Loucy (cell line): ENCODE results near the gene NDUFAF3.

ENCODE experiments used
- EZH2phosphoT487 ChIP-seq: fragments of 200-600 bp; IDR thresholded peaks from 2 replicates; pipeline ENCODE4 v1.6.1; 2018; ENCODE audit warnings: antibody characterized with exemption, mild to moderate bottlenecking, moderate library complexity, borderline replicate concordance
- TF ChIP-seq, protein P1 (sequence below): fragments of 200-600 bp; sonication (generic); conservative IDR thresholded peaks from 2 replicates; pipeline ENCODE4 v1.5.1; 2014; ENCODE audit warnings: mild to moderate bottlenecking, antibody characterized with exemption, low read length

DNA sequence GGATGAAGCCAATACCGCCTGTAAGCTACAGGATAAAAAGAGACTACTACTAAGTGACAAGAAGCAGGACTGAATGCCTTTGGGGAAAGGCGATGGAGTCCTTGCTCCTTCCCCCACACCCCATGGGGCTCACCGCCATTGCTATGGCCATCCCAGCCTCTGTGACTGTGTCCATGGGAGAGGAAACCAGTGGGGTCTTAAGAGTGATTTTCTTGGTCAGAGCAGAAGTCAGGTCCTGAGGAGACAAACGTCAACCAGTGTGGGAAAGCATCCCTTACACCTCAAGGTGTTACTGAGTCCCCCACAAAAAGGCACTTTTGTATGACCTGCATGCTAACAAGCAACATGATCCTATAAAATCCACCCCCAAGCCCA, 6.4 kb downstream of the NDUFAF3 start:
- TF ChIP-seq, protein P1, sequence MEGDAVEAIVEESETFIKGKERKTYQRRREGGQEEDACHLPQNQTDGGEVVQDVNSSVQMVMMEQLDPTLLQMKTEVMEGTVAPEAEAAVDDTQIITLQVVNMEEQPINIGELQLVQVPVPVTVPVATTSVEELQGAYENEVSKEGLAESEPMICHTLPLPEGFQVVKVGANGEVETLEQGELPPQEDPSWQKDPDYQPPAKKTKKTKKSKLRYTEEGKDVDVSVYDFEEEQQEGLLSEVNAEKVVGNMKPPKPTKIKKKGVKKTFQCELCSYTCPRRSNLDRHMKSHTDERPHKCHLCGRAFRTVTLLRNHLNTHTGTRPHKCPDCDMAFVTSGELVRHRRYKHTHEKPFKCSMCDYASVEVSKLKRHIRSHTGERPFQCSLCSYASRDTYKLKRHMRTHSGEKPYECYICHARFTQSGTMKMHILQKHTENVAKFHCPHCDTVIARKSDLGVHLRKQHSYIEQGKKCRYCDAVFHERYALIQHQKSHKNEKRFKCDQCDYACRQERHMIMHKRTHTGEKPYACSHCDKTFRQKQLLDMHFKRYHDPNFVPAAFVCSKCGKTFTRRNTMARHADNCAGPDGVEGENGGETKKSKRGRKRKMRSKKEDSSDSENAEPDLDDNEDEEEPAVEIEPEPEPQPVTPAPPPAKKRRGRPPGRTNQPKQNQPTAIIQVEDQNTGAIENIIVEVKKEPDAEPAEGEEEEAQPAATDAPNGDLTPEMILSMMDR, result no peak
- TF ChIP-seq EZH2phosphoT487, result no peak
